Neural cell (in vitro differentiated cells): Measurements from ENCODE around the gene ARSB. TPM values are rescaled to one million over a fixed set of nuclear protein-coding genes. Genes with fewer than 3 reads are reported as not detected.

Experiments used
- H2AFZ ChIP-seq: fragments of 200-600, 300-800 bp; sonication (generic), shearing (Covaris generic); 2 replicates; pipeline ENCODE4 v1.6.0; 2014; ENCODE audit warnings: low read depth, mild to moderate bottlenecking, antibody characterized with exemption, low read length, moderate library complexity
- H3F3A ChIP-seq: fragments of 200-600 bp; shearing (Covaris generic); 2 replicates; pipeline ENCODE4 v1.6.1; 2016; ENCODE audit warnings: mild to moderate bottlenecking, moderate library complexity, mixed read lengths, antibody characterized with exemption, low read length; ENCODE audit not compliant: insufficient read depth, poor library complexity, severe bottlenecking
- H3K27ac ChIP-seq: fragments of 200-600, 300-800 bp; sonication (generic), shearing (Covaris generic); 2 replicates; pipeline ENCODE4 v1.5.1; 2014; ENCODE audit warnings: mild to moderate bottlenecking, low read length, moderate library complexity
- H3K27me3 ChIP-seq: fragments of 300-800, 200-600 bp; sonication (generic), shearing (Covaris generic); 2 replicates; pipeline ENCODE4 v1.6.0; 2014; ENCODE audit warnings: mild to moderate bottlenecking, low read depth, low read length, moderate library complexity; ENCODE audit not compliant: insufficient read depth
- H3K36me3 ChIP-seq: fragments of 300-800, 200-600 bp; sonication (generic), shearing (Covaris generic); 2 replicates; pipeline ENCODE4 v1.5.1; 2014; ENCODE audit warnings: mild to moderate bottlenecking, antibody characterized with exemption, low read length, moderate library complexity; ENCODE audit not compliant: insufficient read depth
- H3K4me2 ChIP-seq: fragments of 300-800, 200-600 bp; sonication (generic), shearing (Covaris generic); 2 replicates; pipeline ENCODE4 v1.6.0; 2014; ENCODE audit warnings: mild to moderate bottlenecking, low read length
- H3K4me3 ChIP-seq: fragments of 300-800, 200-600 bp; sonication (generic), shearing (Covaris generic); 2 replicates; pipeline ENCODE4 v1.5.1; 2014; ENCODE audit warnings: mild to moderate bottlenecking, low read length, moderate library complexity
- H3K79me2 ChIP-seq: fragments of 200-600 bp; shearing (Covaris generic); replicated peaks from 2 replicates; pipeline ENCODE4 v1.6.0; 2014; ENCODE audit warnings: mild to moderate bottlenecking, low read length, moderate library complexity; ENCODE audit not compliant: insufficient read depth
- H3K9ac ChIP-seq: fragments of 300-800, 200-600 bp; sonication (generic), shearing (Covaris generic); 2 replicates; pipeline ENCODE4 v1.6.1; 2016; ENCODE audit warnings: mild to moderate bottlenecking, low read length, mixed read lengths
- H3K9me2 ChIP-seq: fragments of 200-600 bp; shearing (Covaris generic); 2 replicates; pipeline ENCODE4 v1.6.1; 2016; ENCODE audit warnings: mild to moderate bottlenecking, low read length, mixed read lengths; ENCODE audit not compliant: insufficient read depth
- H3K9me3 ChIP-seq: fragments of 200-600, 300-800 bp; sonication (generic), shearing (Covaris generic); 2 replicates; pipeline ENCODE4 v1.6.1; 2016; ENCODE audit warnings: mild to moderate bottlenecking, mixed run types, low read length, moderate library complexity, mixed read lengths
- H4K20me1 ChIP-seq: fragments of 200-600 bp; shearing (Covaris generic); 2 replicates; pipeline ENCODE4 v1.6.1; 2016; ENCODE audit warnings: mild to moderate bottlenecking, mixed run types; ENCODE audit not compliant: insufficient read depth
- CTCF ChIP-seq: fragments of 450-650 bp; IDR thresholded peaks from 2 replicates; pipeline ENCODE4 v1.5.1; 2014; ENCODE audit warnings: antibody characterized with exemption, mild to moderate bottlenecking, moderate library complexity; ENCODE audit not compliant: poor library complexity, severe bottlenecking
- EP300 ChIP-seq: fragments of 450-650 bp; conservative IDR thresholded peaks from 2 replicates; pipeline ENCODE4 v1.6.1; 2014; ENCODE audit warnings: antibody characterized with exemption, mild to moderate bottlenecking, moderate library complexity; ENCODE audit not compliant: poor library complexity, severe bottlenecking
- EZH2 ChIP-seq: fragments of 200-600, 300-800 bp; shearing (Covaris generic), sonication (generic); IDR thresholded peaks from 2 replicates; pipeline ENCODE4 v1.6.1; 2014; ENCODE audit warnings: antibody characterized with exemption, low read length, borderline replicate concordance, mild to moderate bottlenecking; ENCODE audit not compliant: insufficient read depth, poor library complexity, severe bottlenecking
- MXI1 ChIP-seq: fragments of 450-650 bp; conservative IDR thresholded peaks from 2 replicates; pipeline ENCODE4 v1.6.1; 2014; ENCODE audit warnings: antibody characterized with exemption, mild to moderate bottlenecking; ENCODE audit not compliant: poor library complexity, severe bottlenecking
- POLR2AphosphoS5 ChIP-seq: IDR thresholded peaks from 2 replicates; pipeline ENCODE4 v1.6.1; 2012
- RAD21 ChIP-seq: fragments of 450-650 bp; conservative IDR thresholded peaks from 2 replicates; pipeline ENCODE4 v1.6.1; 2014; ENCODE audit warnings: antibody characterized with exemption, mild to moderate bottlenecking, moderate library complexity
- SMC3 ChIP-seq: fragments of 450-650 bp; conservative IDR thresholded peaks from 2 replicates; pipeline ENCODE4 v1.6.1; 2014; ENCODE audit warnings: antibody characterized with exemption, mild to moderate bottlenecking, moderate library complexity; ENCODE audit not compliant: poor library complexity
- TAF1 ChIP-seq: IDR thresholded peaks from 2 replicates; pipeline ENCODE4 v1.6.1; 2012; ENCODE audit warnings: low read depth
- polyA plus RNA-seq: library from polyadenylated mRNA; depleted of rRNA; stranded (reverse); fragments of >200 nt; gene quantifications from 2 replicates; pipeline ENCODE4 v1.2.3, GENCODE V29; 2014
- TF ChIP-seq, protein P1 (sequence below): IDR thresholded peaks from 2 replicates; pipeline ENCODE4 v1.6.1; 2012; ENCODE audit warnings: borderline replicate concordance

The ARSB gene
- polyA plus RNA-seq, 1 donor from 2014 or later: 8.7 TPM

- H3K9me2 ChIP-seq: no peaks in the 10 kb centered on the region
- H4K20me1 ChIP-seq: no peaks in the 10 kb centered on the region
- no peak overlapping the region for H3K27ac ChIP-seq
- H3K4me3 ChIP-seq: no peak overlapping the region
- H3F3A ChIP-seq: no peaks in the 10 kb centered on the region
- no peaks in the 10 kb centered on the region for H3K79me2 ChIP-seq
- no peaks in the 10 kb centered on the region for H3K27me3 ChIP-seq
- H3K9ac ChIP-seq: no peak overlapping the region
- no peak overlapping the region for H3K4me2 ChIP-seq
- no peaks in the 10 kb centered on the region for H3K9me3 ChIP-seq
- TF ChIP-seq POLR2AphosphoS5: no peak
- TF ChIP-seq EP300: no peak
- TF ChIP-seq TAF1: no peak
- TF ChIP-seq, protein P1, sequence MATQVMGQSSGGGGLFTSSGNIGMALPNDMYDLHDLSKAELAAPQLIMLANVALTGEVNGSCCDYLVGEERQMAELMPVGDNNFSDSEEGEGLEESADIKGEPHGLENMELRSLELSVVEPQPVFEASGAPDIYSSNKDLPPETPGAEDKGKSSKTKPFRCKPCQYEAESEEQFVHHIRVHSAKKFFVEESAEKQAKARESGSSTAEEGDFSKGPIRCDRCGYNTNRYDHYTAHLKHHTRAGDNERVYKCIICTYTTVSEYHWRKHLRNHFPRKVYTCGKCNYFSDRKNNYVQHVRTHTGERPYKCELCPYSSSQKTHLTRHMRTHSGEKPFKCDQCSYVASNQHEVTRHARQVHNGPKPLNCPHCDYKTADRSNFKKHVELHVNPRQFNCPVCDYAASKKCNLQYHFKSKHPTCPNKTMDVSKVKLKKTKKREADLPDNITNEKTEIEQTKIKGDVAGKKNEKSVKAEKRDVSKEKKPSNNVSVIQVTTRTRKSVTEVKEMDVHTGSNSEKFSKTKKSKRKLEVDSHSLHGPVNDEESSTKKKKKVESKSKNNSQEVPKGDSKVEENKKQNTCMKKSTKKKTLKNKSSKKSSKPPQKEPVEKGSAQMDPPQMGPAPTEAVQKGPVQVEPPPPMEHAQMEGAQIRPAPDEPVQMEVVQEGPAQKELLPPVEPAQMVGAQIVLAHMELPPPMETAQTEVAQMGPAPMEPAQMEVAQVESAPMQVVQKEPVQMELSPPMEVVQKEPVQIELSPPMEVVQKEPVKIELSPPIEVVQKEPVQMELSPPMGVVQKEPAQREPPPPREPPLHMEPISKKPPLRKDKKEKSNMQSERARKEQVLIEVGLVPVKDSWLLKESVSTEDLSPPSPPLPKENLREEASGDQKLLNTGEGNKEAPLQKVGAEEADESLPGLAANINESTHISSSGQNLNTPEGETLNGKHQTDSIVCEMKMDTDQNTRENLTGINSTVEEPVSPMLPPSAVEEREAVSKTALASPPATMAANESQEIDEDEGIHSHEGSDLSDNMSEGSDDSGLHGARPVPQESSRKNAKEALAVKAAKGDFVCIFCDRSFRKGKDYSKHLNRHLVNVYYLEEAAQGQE: no peak
- no peak for TF ChIP-seq MXI1
- no peak for TF ChIP-seq EZH2
- TF ChIP-seq CTCF: no peak
- no peak for TF ChIP-seq RAD21
- TF ChIP-seq SMC3: no peak
- no peak overlapping the region for H2AFZ ChIP-seq
- H3K36me3 ChIP-seq: no peaks in the 10 kb centered on the region
Measured at GRCh38 chr5:78793907-78794662, 191.0 kb downstream of the ARSB start.

- H3K27ac ChIP-seq: no peak overlapping the region
- H3K27me3 ChIP-seq: no peaks in the 10 kb centered on the region
- H3K9me3 ChIP-seq: no peaks in the 10 kb centered on the region
- TF ChIP-seq MXI1 (no peak), CTCF (no peak), POLR2AphosphoS5 (no peak), SMC3 (no peak), EP300 (no peak), RAD21 (no peak), EZH2 (no peak)
- no peaks in the 10 kb centered on the region for H4K20me1 ChIP-seq
- H3K4me2 ChIP-seq: no peak overlapping the region
- H3K9ac ChIP-seq: no peak overlapping the region
- no peaks in the 10 kb centered on the region for H3K36me3 ChIP-seq
- H3F3A ChIP-seq: no peaks in the 10 kb centered on the region
- H2AFZ ChIP-seq: no peak overlapping the region
- no peaks in the 10 kb centered on the region for H3K9me2 ChIP-seq
- H3K4me3 ChIP-seq: no peak overlapping the region
- no peaks in the 10 kb centered on the region for H3K79me2 ChIP-seq
Measured at GRCh38 chr5:78792345-78793055, 192.6 kb downstream of the ARSB start.
